HAP-1 (cell line): ENCODE data around the gene PSIP1.

Experiments
- DNase-seq, 2 experiments: peaks; one replicate each; pipeline ENCODE4 v3.0.0-alpha.2; 2016 to 2020; ENCODE audit warnings: low spot score in 2 of 2
- H3K27me3 ChIP-seq: fragments of 250-450 bp; sonication (Bioruptor Pico); 2 replicates; pipeline ENCODE4 v1.5.1; 2020; ENCODE audit warnings: low read depth, mild to moderate bottlenecking, moderate library complexity
- H3K36me3 ChIP-seq: fragments of 250-450 bp; sonication (Bioruptor Pico); replicated peaks from 2 replicates; pipeline ENCODE4 v1.5.1; 2020; ENCODE audit warnings: mild to moderate bottlenecking
- H3K4me1 ChIP-seq: fragments of 250-450 bp; sonication (Bioruptor Pico); 2 replicates; pipeline ENCODE4 v1.5.1; 2020; ENCODE audit warnings: mild to moderate bottlenecking
- H3K4me3 ChIP-seq: fragments of 250-450 bp; sonication (Bioruptor Pico); 2 replicates; pipeline ENCODE4 v1.5.1; 2020; ENCODE audit warnings: mild to moderate bottlenecking, moderate library complexity
- H3K9me3 ChIP-seq: fragments of 250-450 bp; sonication (Bioruptor Pico); 2 replicates; pipeline ENCODE4 v1.5.1; 2020; ENCODE audit warnings: mild to moderate bottlenecking, moderate library complexity
- in situ Hi-C: fragments of 300-500 bp; cut with MboI; formaldehyde crosslinking; loops from 3 replicates; pipeline ENCODE4 v1.14.3; 2020; ENCODE audit warnings: low sequenced_read_pairs, inconsistent platforms, mixed read lengths

Gene PSIP1

DNA sequence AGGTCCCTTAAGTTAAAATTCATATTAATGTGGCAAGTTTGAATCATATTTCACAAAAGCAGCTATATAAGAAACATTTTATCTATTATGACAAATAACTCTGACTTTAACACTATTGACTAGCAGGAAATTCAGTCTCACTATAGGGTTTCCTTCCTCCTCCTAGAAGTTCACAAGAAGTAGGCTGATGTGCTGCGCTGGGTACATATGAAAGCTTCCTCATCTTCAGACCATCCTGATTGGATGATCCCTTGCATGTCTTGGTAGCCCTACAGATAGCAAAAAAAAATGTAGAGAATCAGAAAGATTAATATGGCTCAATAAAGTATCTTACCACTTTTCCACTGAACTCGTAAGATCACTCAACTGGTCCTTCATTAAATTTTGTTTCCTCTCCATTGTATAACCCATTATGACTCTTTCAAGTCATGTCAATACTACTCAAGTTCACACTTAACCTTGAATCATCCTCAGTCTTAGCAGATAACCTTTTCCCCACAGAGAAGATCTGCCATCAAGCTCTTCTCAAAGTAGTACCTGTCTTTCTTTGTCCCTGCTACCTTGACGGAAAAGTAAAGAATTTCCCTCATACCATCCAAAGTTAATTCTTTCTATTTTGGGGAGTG, 11.5 kb upstream of the PSIP1 start:
- Histone ChIP-seq H3K27me3 (no peaks in the 10 kb centered on the region; the same call in 1 of the 2 replicates), H3K36me3 (no peaks in the 10 kb centered on the region), H3K9me3 (no peaks in the 10 kb centered on the region), H3K4me1 (no peaks in the 10 kb centered on the region), H3K4me3 (no peak overlapping the region)
- in situ Hi-C loops = loop anchor here (25.0 kb wide), 1 partner anchor 90 kb away; no protein-coding TSS in a partner anchor
- no peak for DNase-seq

DNA sequence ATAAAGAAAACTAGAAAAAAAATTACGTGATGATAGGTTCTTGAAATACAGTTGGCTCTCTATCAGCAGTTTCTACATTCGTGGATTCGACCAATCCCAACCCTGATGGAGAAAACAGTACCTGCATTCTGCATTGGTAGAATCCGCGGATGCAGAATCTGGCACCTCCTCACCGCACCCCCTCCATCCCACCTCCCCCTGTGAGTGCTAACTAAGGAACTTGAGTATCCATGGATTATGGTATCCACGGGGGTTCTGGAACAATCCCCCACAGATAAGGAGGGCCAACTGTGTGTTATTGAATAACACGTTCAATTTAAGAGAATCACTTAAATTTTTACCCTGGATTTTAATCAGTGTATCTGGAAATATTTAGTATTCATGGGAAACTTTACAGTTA, 10.5 kb upstream of the PSIP1 start:
- Histone ChIP-seq H3K4me3 (no peak overlapping the region), H3K9me3 (no peaks in the 10 kb centered on the region), H3K27me3 (no peaks in the 10 kb centered on the region; the same call in 1 of the 2 replicates), H3K36me3 (no peaks in the 10 kb centered on the region), H3K4me1 (no peaks in the 10 kb centered on the region)
- no peak for DNase-seq
- in situ Hi-C loops = loop anchor here (25.0 kb wide), 1 partner anchor 91 kb away; no protein-coding TSS in a partner anchor

DNA sequence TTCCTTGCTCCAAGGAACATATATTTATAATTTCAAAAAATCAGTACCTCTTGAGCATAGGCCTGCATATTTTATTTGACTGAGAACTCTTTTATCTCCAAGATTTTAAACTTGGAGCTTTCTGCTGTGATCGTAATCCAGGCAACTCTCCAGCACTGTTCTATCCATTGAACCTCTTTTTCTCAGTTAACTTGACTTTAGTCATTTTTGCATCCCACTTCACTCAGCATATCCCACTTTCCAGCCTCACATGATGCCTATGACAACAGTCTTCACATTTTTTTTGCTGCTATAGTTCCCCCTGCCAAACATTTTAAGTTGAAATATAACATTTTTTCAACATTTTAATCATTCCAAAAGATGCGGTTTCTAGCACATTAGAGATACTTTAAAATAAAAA, 9.1 kb upstream of the PSIP1 start:
- Histone ChIP-seq H3K4me3 (no peak overlapping the region), H3K9me3 (no peaks in the 10 kb centered on the region), H3K4me1 (no peaks in the 10 kb centered on the region), H3K36me3 (no peaks in the 10 kb centered on the region), H3K27me3 (no peaks in the 10 kb centered on the region)
- in situ Hi-C loops = loop anchor here (25.0 kb wide), 1 partner anchor 92 kb away; no protein-coding TSS in a partner anchor
- DNase-seq = no peak

DNA sequence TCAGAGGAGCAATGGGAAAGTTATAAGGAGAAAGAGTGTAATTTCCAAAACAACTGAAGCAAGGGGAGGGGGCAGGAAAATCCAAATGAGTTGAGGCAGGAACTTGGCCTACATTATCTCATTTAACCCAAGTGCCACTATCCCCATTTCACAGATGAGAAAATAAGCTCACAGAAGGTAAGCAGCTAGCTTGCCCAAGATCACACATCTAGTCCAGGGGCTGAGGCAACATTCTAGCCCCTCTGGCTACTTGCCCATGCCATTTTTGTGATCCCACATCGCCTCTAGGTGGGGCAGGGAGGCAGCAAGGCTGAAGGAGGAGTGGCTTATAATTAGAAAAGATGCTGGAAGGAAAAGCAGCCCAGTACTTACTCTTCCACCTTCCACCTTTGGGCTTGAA, 2.6 kb upstream of the PSIP1 start:
- Histone ChIP-seq H3K27me3 (no peaks in the 10 kb centered on the region), H3K36me3 (peaks cover 4% of the 10 kb centered on the region), H3K9me3 (no peaks in the 10 kb centered on the region), H3K4me1 (peaks cover 16% of the 10 kb centered on the region), H3K4me3 (no peak overlapping the region)
- DNase-seq = peak; percentile 49 to 66
- in situ Hi-C loops = loop anchor here (25.0 kb wide), 1 partner anchor 99 kb away; no protein-coding TSS in a partner anchor

DNA sequence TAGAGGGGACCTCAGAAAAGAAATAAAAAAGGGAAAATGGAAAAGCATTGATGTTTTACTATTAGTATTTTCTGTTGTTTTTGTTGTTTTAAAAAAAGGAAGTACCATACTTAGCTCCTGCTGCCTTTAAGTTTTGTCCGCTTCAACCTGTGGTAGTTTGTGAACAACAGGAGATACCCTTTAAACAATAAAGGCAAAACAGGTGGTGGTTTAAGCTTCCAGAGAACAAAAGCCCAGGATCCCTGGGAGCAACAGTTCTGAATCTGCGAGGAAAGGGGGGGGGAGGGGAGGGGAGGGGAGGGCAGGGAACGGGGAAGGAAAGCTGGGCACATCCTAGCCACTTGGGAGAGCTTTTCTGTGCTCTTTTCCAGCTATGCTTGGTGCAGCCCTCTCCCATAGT, 2.1 kb upstream of the PSIP1 start:
- no peaks in the 10 kb centered on the region for H3K27me3 ChIP-seq
- H3K36me3 ChIP-seq = peaks cover 8% of the 10 kb centered on the region
- H3K4me1 ChIP-seq = peaks cover 16% of the 10 kb centered on the region
- H3K4me3 ChIP-seq = no peak overlapping the region
- H3K9me3 ChIP-seq = no peaks in the 10 kb centered on the region
- no peak for DNase-seq
- in situ Hi-C loops = loop anchor here (25.0 kb wide), 1 partner anchor 99 kb away; no protein-coding TSS in a partner anchor

DNA sequence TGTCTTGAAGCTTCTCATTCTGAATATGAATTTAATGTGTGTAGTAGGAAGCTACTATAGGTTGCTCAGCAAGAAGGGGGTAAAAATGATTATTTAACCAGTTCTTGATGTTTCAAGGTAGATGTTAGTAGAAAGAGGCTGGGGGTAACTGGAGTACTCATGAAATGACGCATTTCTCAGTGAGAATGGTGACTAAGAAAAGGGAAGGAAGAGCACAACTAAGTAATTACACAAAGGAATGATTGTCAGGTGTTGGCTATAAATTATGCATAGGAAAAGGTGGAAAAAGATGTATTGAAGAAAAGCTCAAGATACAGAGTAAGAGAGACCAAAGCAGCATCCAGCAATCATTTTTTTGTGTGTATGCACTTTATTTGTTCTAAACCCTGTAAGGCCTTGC, 1.4 kb upstream of the PSIP1 start:
- H3K27me3 ChIP-seq = no peaks in the 10 kb centered on the region
- H3K4me3 ChIP-seq = no peak overlapping the region
- in situ Hi-C loops = loop anchor here (25.0 kb wide), 1 partner anchor 100 kb away; no protein-coding TSS in a partner anchor
- H3K9me3 ChIP-seq = no peaks in the 10 kb centered on the region
- DNase-seq = no peak
- peaks cover 14% of the 10 kb centered on the region for H3K36me3 ChIP-seq
- peaks cover 16% of the 10 kb centered on the region for H3K4me1 ChIP-seq

DNA sequence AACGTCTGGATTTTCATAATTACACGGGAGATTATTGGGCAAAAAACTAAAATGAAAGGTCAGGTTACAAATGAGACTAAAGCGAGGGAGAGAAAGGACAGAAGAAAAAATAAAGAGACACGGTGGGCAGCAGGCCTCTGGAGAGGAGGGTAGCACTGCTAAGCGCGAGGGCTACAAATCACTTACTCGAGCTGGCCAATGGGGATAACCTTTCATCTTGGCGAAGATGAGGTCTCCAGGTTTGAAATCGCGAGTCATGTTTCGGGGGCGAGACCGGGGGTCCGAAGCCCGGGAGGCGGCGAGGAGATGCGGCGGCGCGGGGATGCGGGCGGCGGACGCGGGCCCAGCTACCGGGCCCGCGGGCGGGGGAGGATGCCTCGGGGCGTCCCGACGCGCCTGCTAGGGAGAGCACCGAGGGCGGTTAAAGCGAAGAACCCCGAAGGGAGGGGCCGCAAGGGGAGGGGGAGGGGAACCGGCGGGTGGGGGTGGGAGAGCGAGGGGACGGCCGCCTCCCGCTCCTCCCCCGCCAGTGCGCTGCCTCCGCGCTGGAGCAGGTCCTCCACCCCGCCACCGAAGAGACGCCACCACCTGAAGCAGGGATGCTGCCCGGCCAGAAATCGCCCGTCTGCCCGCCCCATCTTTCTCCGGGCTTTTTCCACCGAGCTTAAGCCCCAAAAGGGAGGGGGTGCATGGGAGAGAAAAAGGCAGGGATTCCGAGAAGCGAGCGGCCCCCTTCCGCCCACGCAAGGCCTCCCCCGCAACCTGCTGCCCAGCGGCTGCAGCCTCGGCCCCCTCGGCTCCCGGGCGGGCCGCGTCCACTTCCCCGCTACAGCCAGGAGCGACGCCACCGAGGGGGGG, 610 bp downstream of the PSIP1 start:
- in situ Hi-C loops = loop anchor here (25.0 kb wide), 1 partner anchor 102 kb away; no protein-coding TSS in a partner anchor
- H3K36me3 ChIP-seq = peaks cover 34% of the 10 kb centered on the region

DNA sequence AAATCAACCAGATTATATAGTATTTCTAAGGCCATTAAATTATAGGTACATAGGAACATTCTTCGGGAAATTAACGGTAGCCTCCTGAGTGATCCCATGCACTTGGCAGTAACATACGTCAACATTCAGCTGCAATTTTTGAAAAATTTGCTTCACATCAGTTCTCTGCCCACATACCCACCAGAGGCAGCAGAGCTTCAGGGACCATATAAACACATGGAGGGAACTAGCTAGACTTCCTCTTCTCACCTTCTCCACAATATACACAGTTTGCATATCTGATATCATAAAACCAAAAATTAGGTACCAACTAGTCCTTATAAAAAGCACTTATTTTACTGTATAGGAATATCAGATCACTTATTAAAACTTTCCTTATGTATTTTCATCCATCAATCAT, 4.8 kb downstream of the PSIP1 start:
- Histone ChIP-seq H3K27me3 (no peaks in the 10 kb centered on the region), H3K36me3 (peaks cover 62% of the 10 kb centered on the region), H3K4me3 (no peak overlapping the region), H3K9me3 (no peaks in the 10 kb centered on the region), H3K4me1 (peaks cover 6% of the 10 kb centered on the region; the same call in 1 of the 2 replicates)
- in situ Hi-C loops = loop anchor here (25.0 kb wide), 1 partner anchor 106 kb away; no protein-coding TSS in a partner anchor
- DNase-seq = no peak

More for the DNA sequence above, 610 bp downstream of the PSIP1 start:
- H3K4me1 ChIP-seq = peaks cover 16% of the 10 kb centered on the region
- DNase-seq = peak; percentile 27 to 68
- no peaks in the 10 kb centered on the region for H3K27me3 ChIP-seq
- H3K9me3 ChIP-seq = no peaks in the 10 kb centered on the region
- H3K4me3 ChIP-seq = peak overlapping the region; percentile 80

DNA sequence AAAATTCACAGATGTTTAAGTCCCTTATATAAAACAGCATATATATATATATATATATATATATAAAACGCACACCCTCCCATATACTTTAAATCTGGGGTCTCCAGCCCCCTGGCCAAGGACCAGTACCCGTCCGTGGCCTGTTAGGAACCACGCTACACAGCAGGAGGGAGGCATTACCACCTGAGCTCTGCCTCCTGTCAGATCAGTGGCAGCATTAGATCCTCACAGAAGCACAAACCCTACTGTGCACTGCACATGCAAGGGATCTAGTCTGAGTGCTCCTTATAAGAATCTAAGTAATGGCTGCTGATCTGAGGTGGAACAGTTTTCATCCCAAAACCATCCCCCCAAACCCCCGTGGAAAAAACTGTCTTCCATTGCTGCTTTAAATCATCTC, 9.0 kb downstream of the PSIP1 start:
- in situ Hi-C loops = loop anchor here (25.0 kb wide), 1 partner anchor 110 kb away; no protein-coding TSS in a partner anchor
- H3K4me3 ChIP-seq = no peak overlapping the region
- DNase-seq = no peak
- H3K9me3 ChIP-seq = no peaks in the 10 kb centered on the region
- no peaks in the 10 kb centered on the region for H3K27me3 ChIP-seq
- peaks cover 79% of the 10 kb centered on the region for H3K36me3 ChIP-seq
- no peaks in the 10 kb centered on the region for H3K4me1 ChIP-seq

DNA sequence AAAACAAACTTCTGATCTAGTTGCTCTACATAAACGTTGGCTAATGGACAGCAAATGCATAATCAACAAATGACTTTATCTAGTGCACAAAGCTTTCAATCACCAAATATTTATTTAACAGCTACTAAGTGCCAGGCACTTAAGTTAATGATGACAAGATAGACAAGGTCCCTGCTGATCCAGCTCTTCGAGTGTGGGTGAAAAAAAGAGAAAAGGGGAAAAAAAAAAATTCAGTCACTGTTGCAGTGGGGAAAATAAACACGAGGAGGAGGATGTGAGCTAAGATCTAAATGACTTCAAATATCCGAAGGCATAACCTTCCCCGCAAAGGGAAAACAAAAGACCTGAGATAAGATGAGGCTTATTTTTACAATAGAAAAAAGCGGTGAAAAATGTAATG, 9.6 kb downstream of the PSIP1 start:
- Histone ChIP-seq H3K27me3 (no peaks in the 10 kb centered on the region), H3K4me1 (no peaks in the 10 kb centered on the region), H3K9me3 (no peaks in the 10 kb centered on the region), H3K4me3 (no peak overlapping the region), H3K36me3 (peaks cover 74% of the 10 kb centered on the region)
- DNase-seq = no peak
- in situ Hi-C loops = loop anchor here (25.0 kb wide), 1 partner anchor 111 kb away; no protein-coding TSS in a partner anchor

DNA sequence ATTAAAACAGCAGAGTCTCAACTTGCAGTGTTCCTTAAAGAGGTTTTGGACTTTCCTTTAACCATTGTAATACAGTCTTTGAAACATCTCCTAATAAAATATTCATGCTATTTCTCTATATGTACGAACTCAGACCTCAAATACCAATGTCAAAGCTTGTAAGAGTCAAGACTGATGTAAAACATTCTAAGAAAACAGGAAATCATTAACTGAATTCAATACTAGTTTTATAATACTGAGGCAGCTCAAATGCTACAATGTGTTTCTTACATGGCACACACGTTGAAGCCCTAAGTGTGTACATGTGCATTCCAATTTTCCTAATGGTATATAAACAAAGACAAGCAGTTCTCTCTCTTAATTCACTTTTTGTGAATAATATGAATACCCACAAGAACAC, 11.6 kb downstream of the PSIP1 start:
- in situ Hi-C loops = no loop called here
- no peaks in the 10 kb centered on the region for H3K4me1 ChIP-seq
- no peak overlapping the region for H3K4me3 ChIP-seq
- H3K9me3 ChIP-seq = no peaks in the 10 kb centered on the region
- H3K27me3 ChIP-seq = no peaks in the 10 kb centered on the region
- H3K36me3 ChIP-seq = peaks cover 72% of the 10 kb centered on the region
- no peak for DNase-seq

DNA sequence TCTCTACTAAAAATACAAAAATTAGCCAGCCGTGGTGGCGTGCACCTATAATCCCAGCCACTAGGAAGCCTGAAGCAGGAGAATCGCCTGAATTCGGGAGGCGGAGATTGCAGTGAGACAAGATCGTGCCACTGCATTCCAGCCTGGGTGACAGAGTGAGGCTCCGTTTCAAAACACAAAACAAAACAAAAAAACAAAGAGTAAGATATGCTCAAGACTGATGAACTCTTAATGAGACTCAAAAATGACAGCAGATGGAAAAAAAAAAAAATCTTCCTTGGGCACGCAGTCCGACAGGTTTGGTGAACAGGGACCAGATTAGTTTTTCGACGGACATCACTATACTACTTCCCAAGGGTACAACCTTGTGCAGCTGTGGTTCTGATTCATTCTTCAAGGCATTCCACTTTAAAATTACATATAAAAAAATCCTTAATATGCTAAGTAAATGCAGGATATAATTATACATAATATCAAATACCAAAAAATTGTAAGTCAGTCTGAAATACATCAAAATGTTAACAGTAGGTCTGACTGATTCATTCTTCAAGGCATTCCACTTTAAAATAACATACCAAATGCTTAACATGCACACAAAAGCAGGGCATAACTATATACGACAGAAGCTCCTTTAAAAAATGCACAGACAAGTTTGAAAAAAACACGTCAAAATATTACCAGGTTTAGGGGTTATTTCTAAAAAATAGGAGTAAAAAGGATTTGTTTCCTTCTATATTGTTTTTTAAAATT, 12.3 kb downstream of the PSIP1 start:
- DNase-seq = no peak
- no peaks in the 10 kb centered on the region for H3K4me1 ChIP-seq
- peaks cover 74% of the 10 kb centered on the region for H3K36me3 ChIP-seq
- H3K27me3 ChIP-seq = no peaks in the 10 kb centered on the region
- H3K4me3 ChIP-seq = no peak overlapping the region
- H3K9me3 ChIP-seq = no peaks in the 10 kb centered on the region
- in situ Hi-C loops = no loop called here

DNA sequence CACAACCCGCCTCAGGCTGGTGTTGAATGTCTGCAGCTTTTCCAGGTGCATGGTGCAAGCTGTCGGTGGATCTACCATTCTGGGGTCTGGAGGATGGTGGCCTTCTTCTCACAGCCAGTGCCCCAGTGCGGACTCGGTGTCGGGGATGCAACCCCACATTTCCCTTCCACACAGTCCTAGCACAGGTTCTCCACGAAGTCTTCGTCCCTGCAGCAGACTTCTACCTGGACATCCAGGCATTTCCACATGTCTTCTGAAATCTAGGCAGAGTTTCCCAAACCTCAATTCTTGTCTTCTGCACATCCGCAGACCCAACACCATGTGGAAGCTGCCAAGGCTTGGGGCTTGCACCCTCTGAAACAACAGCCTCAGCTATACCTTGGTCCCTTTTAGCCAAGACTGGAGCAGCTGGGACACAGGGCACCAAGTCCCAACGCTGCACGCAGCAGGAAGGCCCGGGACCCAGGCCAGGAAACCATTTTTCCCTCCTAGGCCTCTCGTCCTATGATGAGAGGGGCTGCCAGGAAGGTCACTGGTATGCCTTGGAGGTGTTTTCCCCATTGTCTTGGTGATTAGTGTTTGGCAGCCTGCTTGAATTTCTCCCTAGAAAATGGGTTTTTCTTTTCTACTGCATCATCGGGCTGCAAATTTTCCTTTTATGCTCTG, 18.2 kb downstream of the PSIP1 start:
- DNase-seq = no peak
- no peaks in the 10 kb centered on the region for H3K9me3 ChIP-seq
- no peak overlapping the region for H3K4me3 ChIP-seq
- H3K36me3 ChIP-seq = peaks cover 68% of the 10 kb centered on the region
- in situ Hi-C loops = no loop called here
- no peaks in the 10 kb centered on the region for H3K4me1 ChIP-seq
- H3K27me3 ChIP-seq = no peaks in the 10 kb centered on the region
